Ascending aorta (tissue), 2 donors: ENCODE data around the gene NAP1L4. TPM values are rescaled to one million over a fixed set of nuclear protein-coding genes. Genes with fewer than 3 reads are reported as not detected.

Experiments used
- DNase-seq, 2 donors: peaks; one replicate each; pipeline ENCODE4 v3.0.0-alpha.2; 2019; ENCODE audit warnings: low spot score in 2 of 2
- H3K27ac ChIP-seq, 2 donors: fragments of 200-600 bp; sonication (generic); one replicate each; pipeline ENCODE4 v1.5.1; 2016 to 2017; ENCODE audit warnings: mild to moderate bottlenecking in 1 of 2
- H3K27me3 ChIP-seq: fragments of 200-600 bp; sonication (generic); one replicate; pipeline ENCODE4 v1.5.1; 2017
- H3K36me3 ChIP-seq, 2 donors: fragments of 200-600 bp; sonication (generic); one replicate each; pipeline ENCODE4 v1.5.1; 2016
- H3K4me1 ChIP-seq, 2 donors: fragments of 200-600 bp; sonication (generic); one replicate each; pipeline ENCODE4 v1.5.1; 2016 to 2017; ENCODE audit warnings: mild to moderate bottlenecking in 1 of 2
- H3K4me3 ChIP-seq, 2 donors: fragments of 200-600 bp; sonication (generic); one replicate each; pipeline ENCODE4 v1.5.1; 2016 to 2017; ENCODE audit warnings: mild to moderate bottlenecking in 1 of 2
- H3K9me3 ChIP-seq, 2 donors: fragments of 200-600 bp; sonication (generic); one replicate each; pipeline ENCODE4 v1.5.1; 2016
- CTCF ChIP-seq, 3 experiments: fragments of 200-600 bp in 2 of 3; fragments of 450-650 bp in 1 of 3; sonication (generic) in 2 of 3; IDR thresholded peaks; one replicate each; pipeline ENCODE4 v1.5.1; 2016 to 2019; ENCODE audit warnings: antibody characterized with exemption in 3 of 3, mild to moderate bottlenecking in 1 of 3, moderate library complexity in 1 of 3
- intact Hi-C: fragments of 100-400 bp; cut with DNase I; formaldehyde crosslinking; loops from one replicate; pipeline ENCODE4 v1.15.1; 2023
- total RNA-seq: library from RNA; depleted of rRNA; stranded (reverse); fragments of >200 nt; gene quantifications from one replicate; pipeline ENCODE4 v1.1.0, GENCODE V29; 2016

NAP1L4 gene
- total RNA-seq, 1 donor from 2014 or later = 54.5 TPM

- intact Hi-C loops = no loop called here
- DNase-seq = no peak
- H3K36me3 ChIP-seq = peaks cover 72 to 87% of the 10 kb centered on the region in 2 donors
- H3K4me1 ChIP-seq = no peaks in the 10 kb centered on the region
- no peak overlapping the region for H3K27ac ChIP-seq
- no peak overlapping the region for H3K4me3 ChIP-seq
- H3K9me3 ChIP-seq = no peaks in the 10 kb centered on the region
- no peaks in the 10 kb centered on the region for H3K27me3 ChIP-seq
- TF ChIP-seq CTCF (IDR thresholded peaks at IDR 0.05) = no peak
Measured at GRCh38 chr11:3010521-3011275, 18.6 kb upstream of the NAP1L4 start.

- Histone ChIP-seq H3K36me3 (peaks cover 67 to 80% of the 10 kb centered on the region in 2 donors), H3K9me3 (no peaks in the 10 kb centered on the region), H3K4me1 (no peaks in the 10 kb centered on the region), H3K4me3 (no peak overlapping the region), H3K27ac (no peak overlapping the region), H3K27me3 (no peaks in the 10 kb centered on the region)
- TF ChIP-seq CTCF (IDR thresholded peaks at IDR 0.05) = no peak
- intact Hi-C loops = no loop called here
- no peak for DNase-seq
Measured at GRCh38 chr11:3010004-3010403, 17.9 kb upstream of the NAP1L4 start.

GRCh38 chr11:3009481-3009880, 17.4 kb upstream of the NAP1L4 start:
- TF ChIP-seq CTCF (IDR thresholded peaks at IDR 0.05) = no peak
- H3K4me3 ChIP-seq = no peak overlapping the region
- no peaks in the 10 kb centered on the region for H3K4me1 ChIP-seq
- H3K27me3 ChIP-seq = no peaks in the 10 kb centered on the region
- DNase-seq = no peak
- no peak overlapping the region for H3K27ac ChIP-seq
- no peaks in the 10 kb centered on the region for H3K9me3 ChIP-seq
- intact Hi-C loops = no loop called here
- H3K36me3 ChIP-seq = peaks cover 68 to 77% of the 10 kb centered on the region in 2 donors

GRCh38 chr11:3008746-3009336, 16.7 kb upstream of the NAP1L4 start:
- Histone ChIP-seq H3K4me3 (no peak overlapping the region), H3K4me1 (no peaks in the 10 kb centered on the region), H3K9me3 (no peaks in the 10 kb centered on the region), H3K36me3 (peaks cover 68 to 77% of the 10 kb centered on the region in 2 donors), H3K27me3 (no peaks in the 10 kb centered on the region), H3K27ac (no peak overlapping the region)
- DNase-seq = no peak
- no peak for TF ChIP-seq CTCF (IDR thresholded peaks at IDR 0.05)
- intact Hi-C loops = no loop called here

GRCh38 chr11:3007404-3008010, 15.4 kb upstream of the NAP1L4 start:
- Histone ChIP-seq H3K4me1 (no peaks in the 10 kb centered on the region), H3K27me3 (no peaks in the 10 kb centered on the region), H3K4me3 (no peak overlapping the region), H3K9me3 (no peaks in the 10 kb centered on the region), H3K36me3 (peaks cover 64 to 77% of the 10 kb centered on the region in 2 donors), H3K27ac (no peak overlapping the region)
- TF ChIP-seq CTCF (IDR thresholded peaks at IDR 0.05) = no peak
- no peak for DNase-seq
- intact Hi-C loops = no loop called here
